ENCODE results near the gene MAP7D1. TPM values are rescaled to one million over a fixed set of nuclear protein-coding genes. Genes with fewer than 3 reads are reported as not detected.

Gene MAP7D1
- total and polyA plus RNA-seq, 10 of the 15 experiments (the other 5 are each of a cell fraction or from before 2014, with no cell fraction given) = 4.4 to 97.6 (median 24.2) TPM

DNA sequence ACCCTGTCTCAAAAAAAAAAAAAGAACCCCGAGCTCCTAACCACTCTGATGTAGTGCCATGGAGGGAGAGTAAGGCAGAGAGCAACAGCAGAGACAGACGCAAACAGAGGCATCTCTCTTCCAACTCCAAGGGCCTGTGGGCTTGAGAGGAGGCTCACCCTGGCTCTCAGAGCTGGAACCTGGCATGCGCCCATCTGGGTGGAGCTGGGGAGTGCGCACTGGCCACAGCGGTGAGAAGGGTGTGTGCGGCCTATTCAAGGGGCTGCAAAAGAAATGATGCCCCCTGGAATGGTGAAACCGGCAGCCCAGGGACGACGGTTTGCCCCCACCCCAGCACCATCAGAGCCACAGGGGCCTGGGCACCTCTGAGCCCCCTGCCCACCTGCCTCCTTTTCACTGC lies 48.6 kb upstream of the MAP7D1 start:
- TF ChIP-seq RUNX3 (IDR thresholded peaks at IDR 0.05; ENCODE audit: low read length) (no peak), EP300 (IDR thresholded peaks at IDR 0.05; ENCODE audit: borderline replicate concordance in 1 of 2, control insufficient read depth in 1 of 2, low read depth in 2 of 2, low read length in 2 of 2) (no peak)
- FAIRE-seq (no peak), ATAC-seq (no peak), DNase-seq (ENCODE audit: low read depth, low spot score) (no peak)
- Histone ChIP-seq H3K36me3 (ENCODE audit: control insufficient read depth in 2 of 2, insufficient read depth in 2 of 2, low read length in 1 of 2) (no peaks in the 10 kb centered on the region), H3K4me2 (ENCODE audit: control insufficient read depth, insufficient read depth) (no peak overlapping the region), H2AFZ (ENCODE audit: control insufficient read depth, low read depth, low read length) (no peak overlapping the region), H3K9ac (ENCODE audit: control insufficient read depth, insufficient read depth, low read length) (no peak overlapping the region), H3K9me3 (replicated peaks; ENCODE audit: control insufficient read depth, insufficient read depth, low read length) (no peaks in the 10 kb centered on the region), H3K79me2 (ENCODE audit: control insufficient read depth, insufficient read depth, low read length) (no peaks in the 10 kb centered on the region), H3K27me3 (replicated peaks in 1 of 2; ENCODE audit: control insufficient read depth in 2 of 2, insufficient read depth in 2 of 2, low read length in 1 of 2) (no peaks in the 10 kb centered on the region), H3K27ac (ENCODE audit: control insufficient read depth, insufficient read depth) (no peak overlapping the region), H3K4me3 (no peak overlapping the region), H4K20me1 (ENCODE audit: control insufficient read depth, insufficient read depth) (no peaks in the 10 kb centered on the region), H3K4me1 (ENCODE audit: control insufficient read depth, insufficient read depth, low read length) (no peaks in the 10 kb centered on the region)
- in situ Hi-C loops (cut with MboI) (loop anchor here (10.0 kb wide), 1 partner anchor 177 kb away; no protein-coding TSS in a partner anchor), intact Hi-C loops (cut with micrococcal nuclease; ENCODE audit: unreplicated experiment) (no loop called here)
- CTCF ChIA-PET = no interaction called here
- BruUV-seq (replicated peaks) = no TSS peak
- SMC1A ChIA-PET (ENCODE audit: uncharacterized antibody, unreplicated experiment) = no interaction called here
- 40% methylated on average over 6 of the region's 9 CpGs for WGBS (ENCODE audit: insufficient coverage, insufficient replicate concordance, low lambda C conversion rate, missing lambda C conversion rate)
- POLR2A ChIA-PET = no interaction called here
- RAD21 ChIA-PET (ENCODE audit: unreplicated experiment) = interaction anchor here (0.9 to 1.1 kb wide), 2 partner anchors 27 to 42 kb away, joined by 3 read pairs; partner anchors contain the start of gene TRAPPC3

DNA sequence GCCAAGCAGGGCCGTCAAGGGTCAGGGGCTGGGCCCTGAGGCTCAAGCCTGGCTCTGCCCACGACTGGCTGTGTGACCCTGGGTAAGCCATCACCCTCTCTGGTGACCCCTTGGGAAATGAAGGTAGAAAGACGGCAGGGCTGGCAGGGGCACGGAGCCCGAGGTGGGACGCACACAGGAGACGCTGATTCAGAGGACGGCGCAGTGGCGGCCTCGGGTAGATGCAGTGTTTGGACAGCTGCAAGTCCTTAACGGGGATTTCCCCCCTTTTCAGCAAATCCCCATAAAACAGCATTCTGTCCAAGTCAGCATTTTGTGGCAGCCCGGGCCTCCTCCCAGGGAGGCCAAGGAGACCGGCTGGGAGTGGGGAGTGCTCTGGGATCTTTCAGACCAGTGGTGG lies 47.6 kb upstream of the MAP7D1 start:
- ChIA-PET SMC1A (ENCODE audit: uncharacterized antibody, unreplicated experiment) (no interaction called here), CTCF (no interaction called here), RAD21 (ENCODE audit: unreplicated experiment) (no interaction called here), POLR2A (no interaction called here)
- Histone ChIP-seq H3K4me2 (ENCODE audit: control insufficient read depth, insufficient read depth) (no peak overlapping the region), H3K4me3 (no peak overlapping the region), H2AFZ (ENCODE audit: control insufficient read depth, low read depth, low read length) (no peak overlapping the region), H3K36me3 (ENCODE audit: control insufficient read depth in 2 of 2, insufficient read depth in 2 of 2, low read length in 1 of 2) (no peaks in the 10 kb centered on the region), H3K27me3 (replicated peaks in 1 of 2; ENCODE audit: control insufficient read depth in 2 of 2, insufficient read depth in 2 of 2, low read length in 1 of 2) (no peaks in the 10 kb centered on the region), H3K27ac (ENCODE audit: control insufficient read depth, insufficient read depth) (no peak overlapping the region), H3K9me3 (replicated peaks; ENCODE audit: control insufficient read depth, insufficient read depth, low read length) (no peaks in the 10 kb centered on the region), H3K4me1 (ENCODE audit: control insufficient read depth, insufficient read depth, low read length) (no peaks in the 10 kb centered on the region), H4K20me1 (ENCODE audit: control insufficient read depth, insufficient read depth) (no peaks in the 10 kb centered on the region), H3K79me2 (ENCODE audit: control insufficient read depth, insufficient read depth, low read length) (no peaks in the 10 kb centered on the region), H3K9ac (ENCODE audit: control insufficient read depth, insufficient read depth, low read length) (no peak overlapping the region)
- no peak for DNase-seq (ENCODE audit: low read depth, low spot score)
- FAIRE-seq = no peak
- intact Hi-C loops (cut with micrococcal nuclease; ENCODE audit: unreplicated experiment) = no loop called here
- WGBS (ENCODE audit: insufficient coverage, insufficient replicate concordance, low lambda C conversion rate, missing lambda C conversion rate) = 71% methylated on average over 14 of the region's 14 CpGs
- in situ Hi-C loops (cut with MboI) = loop anchor here (10.0 kb wide), 1 partner anchor 176 kb away; no protein-coding TSS in a partner anchor
- BruUV-seq (replicated peaks) = no TSS peak
- no peak for TF ChIP-seq CBFB (IDR thresholded peaks at IDR 0.05; ENCODE audit: low read depth)
- no peak for TF ChIP-seq POLR2AphosphoS2 (IDR thresholded peaks at IDR 0.05; ENCODE audit: low read depth, low read length)
- TF ChIP-seq, protein P1, sequence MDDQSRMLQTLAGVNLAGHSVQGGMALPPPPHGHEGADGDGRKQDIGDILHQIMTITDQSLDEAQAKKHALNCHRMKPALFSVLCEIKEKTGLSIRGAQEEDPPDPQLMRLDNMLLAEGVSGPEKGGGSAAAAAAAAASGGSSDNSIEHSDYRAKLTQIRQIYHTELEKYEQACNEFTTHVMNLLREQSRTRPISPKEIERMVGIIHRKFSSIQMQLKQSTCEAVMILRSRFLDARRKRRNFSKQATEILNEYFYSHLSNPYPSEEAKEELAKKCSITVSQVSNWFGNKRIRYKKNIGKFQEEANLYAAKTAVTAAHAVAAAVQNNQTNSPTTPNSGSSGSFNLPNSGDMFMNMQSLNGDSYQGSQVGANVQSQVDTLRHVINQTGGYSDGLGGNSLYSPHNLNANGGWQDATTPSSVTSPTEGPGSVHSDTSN (IDR thresholded peaks at IDR 0.05; ENCODE audit: insufficient replicate concordance, low read depth, low read length) = no peak
- no peak for TF ChIP-seq RFX5 (IDR thresholded peaks at IDR 0.05; ENCODE audit: low read depth, low read length)
- no peak for TF ChIP-seq NFYB (IDR thresholded peaks at IDR 0.05; ENCODE audit: insufficient read depth, low read depth, low read length)
- no peak for TF ChIP-seq DPF2 (IDR thresholded peaks at IDR 0.05)
- no peak for TF ChIP-seq RAD21 (IDR thresholded peaks at IDR 0.05; ENCODE audit: insufficient read depth, low read depth, low read length)
- no peak for ATAC-seq
